ENCODE data around the gene VIM. TPM values are rescaled to one million over a fixed set of nuclear protein-coding genes. Genes with fewer than 3 reads are reported as not detected.

Gene VIM
- total RNA-seq, 1 experiment from 2014 or later, result 486 TPM

DNA sequence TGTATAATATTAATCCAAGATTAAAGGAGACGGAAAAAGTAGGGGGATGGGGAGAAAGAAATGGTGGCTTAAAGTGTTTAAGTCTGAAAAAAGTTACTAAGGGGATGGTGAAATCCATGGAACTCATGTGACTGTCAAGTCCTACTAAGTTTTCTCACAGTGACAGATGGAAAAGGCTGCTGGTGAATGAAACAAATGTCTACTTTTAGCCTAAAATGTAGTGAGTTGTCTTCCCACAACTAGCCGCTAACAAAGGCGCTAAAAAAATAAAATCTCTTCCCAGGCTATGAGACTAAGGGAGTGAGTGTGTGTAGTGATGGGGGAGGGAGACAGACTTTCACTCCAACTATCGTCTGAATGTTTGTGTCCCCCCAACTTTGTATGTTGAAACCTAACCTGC lies 12.6 kb downstream of the VIM start:
- Mint-ChIP-seq H3K9me3 (ENCODE audit: low read depth, unreplicated experiment) (no peaks in the 10 kb centered on the region), H3K27ac (ENCODE audit: unreplicated experiment) (no peak overlapping the region), H3K4me1 (ENCODE audit: low read depth, unreplicated experiment) (no peaks in the 10 kb centered on the region), H3K4me3 (ENCODE audit: low read depth, unreplicated experiment) (no peak overlapping the region), H3K36me3 (ENCODE audit: insufficient read depth, unreplicated experiment) (peaks cover 17% of the 10 kb centered on the region), H3K27me3 (ENCODE audit: unreplicated experiment) (no peaks in the 10 kb centered on the region)
- BruUV-seq (replicated peaks), result no TSS peak
- intact Hi-C loops (cut with micrococcal nuclease; ENCODE audit: unreplicated experiment), result no loop called here
- no peak for DNase-seq
- CTCF ChIA-PET, result no interaction called here
- TF ChIP-seq, protein P1, sequence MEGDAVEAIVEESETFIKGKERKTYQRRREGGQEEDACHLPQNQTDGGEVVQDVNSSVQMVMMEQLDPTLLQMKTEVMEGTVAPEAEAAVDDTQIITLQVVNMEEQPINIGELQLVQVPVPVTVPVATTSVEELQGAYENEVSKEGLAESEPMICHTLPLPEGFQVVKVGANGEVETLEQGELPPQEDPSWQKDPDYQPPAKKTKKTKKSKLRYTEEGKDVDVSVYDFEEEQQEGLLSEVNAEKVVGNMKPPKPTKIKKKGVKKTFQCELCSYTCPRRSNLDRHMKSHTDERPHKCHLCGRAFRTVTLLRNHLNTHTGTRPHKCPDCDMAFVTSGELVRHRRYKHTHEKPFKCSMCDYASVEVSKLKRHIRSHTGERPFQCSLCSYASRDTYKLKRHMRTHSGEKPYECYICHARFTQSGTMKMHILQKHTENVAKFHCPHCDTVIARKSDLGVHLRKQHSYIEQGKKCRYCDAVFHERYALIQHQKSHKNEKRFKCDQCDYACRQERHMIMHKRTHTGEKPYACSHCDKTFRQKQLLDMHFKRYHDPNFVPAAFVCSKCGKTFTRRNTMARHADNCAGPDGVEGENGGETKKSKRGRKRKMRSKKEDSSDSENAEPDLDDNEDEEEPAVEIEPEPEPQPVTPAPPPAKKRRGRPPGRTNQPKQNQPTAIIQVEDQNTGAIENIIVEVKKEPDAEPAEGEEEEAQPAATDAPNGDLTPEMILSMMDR (IDR thresholded peaks at IDR 0.05; ENCODE audit: unreplicated experiment), result no peak

- Mint-ChIP-seq H3K4me1 (ENCODE audit: low read depth, unreplicated experiment) (no peaks in the 10 kb centered on the region), H3K27ac (ENCODE audit: unreplicated experiment) (no peak overlapping the region), H3K9me3 (ENCODE audit: low read depth, unreplicated experiment) (peaks cover 4% of the 10 kb centered on the region), H3K4me3 (ENCODE audit: low read depth, unreplicated experiment) (no peak overlapping the region), H3K27me3 (ENCODE audit: unreplicated experiment) (no peaks in the 10 kb centered on the region), H3K36me3 (ENCODE audit: insufficient read depth, unreplicated experiment) (peaks cover 9% of the 10 kb centered on the region)
- intact Hi-C loops (cut with micrococcal nuclease; ENCODE audit: unreplicated experiment), result no loop called here
- TF ChIP-seq, protein P1 (IDR thresholded peaks at IDR 0.05; ENCODE audit: unreplicated experiment), result no peak
- no peak for DNase-seq
- BruUV-seq (replicated peaks), result no TSS peak
- CTCF ChIA-PET, result no interaction called here
These were observed 13.7 kb downstream of the VIM start for GRCh38 chr10:17241611-17242333.

DNA sequence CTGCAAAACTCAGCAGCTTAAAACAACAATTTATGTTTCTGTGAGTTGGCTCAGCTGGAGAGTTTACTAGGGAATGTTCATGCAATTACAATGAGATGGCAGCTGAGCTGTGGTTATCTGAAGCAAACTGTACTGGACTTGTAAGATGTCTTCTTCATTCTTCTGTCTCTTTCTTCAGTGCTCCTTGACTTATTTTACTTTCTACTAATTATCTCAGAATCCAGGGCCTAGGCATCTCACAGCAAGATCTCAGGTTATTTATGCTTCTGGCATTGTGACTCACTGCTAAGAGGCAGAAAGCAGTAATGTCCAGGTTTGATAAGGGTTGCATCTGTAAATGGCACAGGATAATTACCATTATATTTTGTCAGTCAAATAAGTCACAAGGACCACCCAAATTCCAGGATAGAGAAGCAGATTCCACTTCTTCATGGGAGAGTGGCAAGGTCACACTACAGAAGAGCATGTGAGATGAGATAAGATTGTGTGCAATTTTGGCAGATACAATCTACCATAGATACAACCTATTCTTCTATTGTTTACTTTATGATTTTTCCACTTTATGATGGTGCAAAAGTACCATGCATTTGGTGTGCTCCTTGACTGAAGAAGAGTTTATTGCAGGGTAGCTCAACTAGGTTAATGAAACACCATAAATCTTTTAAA lies 16.8 kb downstream of the VIM start:
- Mint-ChIP-seq H3K4me1 (ENCODE audit: low read depth, unreplicated experiment) (peaks cover 8% of the 10 kb centered on the region), H3K27me3 (ENCODE audit: unreplicated experiment) (no peaks in the 10 kb centered on the region), H3K36me3 (ENCODE audit: insufficient read depth, unreplicated experiment) (no peaks in the 10 kb centered on the region), H3K4me3 (ENCODE audit: low read depth, unreplicated experiment) (no peak overlapping the region), H3K27ac (ENCODE audit: unreplicated experiment) (no peak overlapping the region), H3K9me3 (ENCODE audit: low read depth, unreplicated experiment) (peaks cover 4% of the 10 kb centered on the region)
- CTCF ChIA-PET, result no interaction called here
- DNase-seq, result no peak
- no TSS peak for BruUV-seq (replicated peaks)
- TF ChIP-seq, protein P1 (IDR thresholded peaks at IDR 0.05; ENCODE audit: unreplicated experiment), result no peak
- intact Hi-C loops (cut with micrococcal nuclease; ENCODE audit: unreplicated experiment), result no loop called here

DNA sequence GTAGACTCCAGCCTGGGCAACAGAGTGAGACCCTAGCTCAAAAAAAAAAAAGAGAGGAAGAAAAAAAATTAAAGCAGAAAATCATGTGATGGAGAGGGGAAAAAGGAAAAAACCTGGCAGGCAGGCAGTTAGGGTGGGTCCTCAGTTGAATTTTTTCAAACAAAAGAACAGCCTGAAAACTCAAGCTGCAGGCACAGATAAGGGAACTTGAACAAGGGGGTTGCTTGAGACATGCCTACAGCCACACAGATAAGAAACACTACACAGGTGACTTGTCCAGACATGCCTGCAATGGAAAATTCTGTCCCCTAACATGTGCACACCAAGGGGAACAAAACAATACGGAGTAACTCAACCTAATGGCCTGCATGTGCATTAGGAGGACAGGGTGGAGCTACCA lies 19.2 kb downstream of the VIM start:
- BruUV-seq (replicated peaks), result no TSS peak
- Mint-ChIP-seq H3K9me3 (ENCODE audit: low read depth, unreplicated experiment) (peaks cover 4% of the 10 kb centered on the region), H3K27ac (ENCODE audit: unreplicated experiment) (no peak overlapping the region), H3K4me1 (ENCODE audit: low read depth, unreplicated experiment) (peaks cover 8% of the 10 kb centered on the region), H3K4me3 (ENCODE audit: low read depth, unreplicated experiment) (no peak overlapping the region), H3K36me3 (ENCODE audit: insufficient read depth, unreplicated experiment) (no peaks in the 10 kb centered on the region), H3K27me3 (ENCODE audit: unreplicated experiment) (no peaks in the 10 kb centered on the region)
- no peak for DNase-seq
- TF ChIP-seq, protein P1 (IDR thresholded peaks at IDR 0.05; ENCODE audit: unreplicated experiment), result no peak
- intact Hi-C loops (cut with micrococcal nuclease; ENCODE audit: unreplicated experiment), result no loop called here
- CTCF ChIA-PET, result interaction anchor here (0.9 kb wide), 1 partner anchor 13 kb away, joined by 4 read pairs; no protein-coding TSS in a partner anchor
